SK-N-SH (cell line): ENCODE measurements around the gene EP400. TPM values are rescaled to one million over a fixed set of nuclear protein-coding genes. Genes with fewer than 3 reads are reported as not detected.

Experiments
- CTCF ChIA-PET: fragments of 300-600, 350-600 bp; formaldehyde crosslinking; extraction: SDS; loops from one replicate; lab custom pipeline; 2021; lab: Yijun Ruan, JAX
- POLR2A ChIA-PET: fragments of 350-600 bp; sonication (Branson Sonifier 250); formaldehyde crosslinking; extraction: SDS; loops from one replicate; lab custom pipeline; 2020; ENCODE audit warnings: antibody characterized with exemption, inconsistent platforms; lab: Yijun Ruan, JAX
- DNase-seq: peaks from one replicate; pipeline ENCODE4 v3.0.0; 2012
- H2AFZ ChIP-seq: fragments of 200-600 bp; sonication (generic); 2 replicates; pipeline ENCODE4 v1.8.1; 2016; ENCODE audit warnings: antibody characterized with exemption, mild to moderate bottlenecking, low read depth
- H3F3A ChIP-seq: fragments of 200-600 bp; sonication (generic); replicated peaks from 2 replicates; pipeline ENCODE3; 2016; ENCODE audit warnings: antibody characterized with exemption, mild to moderate bottlenecking; ENCODE audit not compliant: insufficient read depth
- H3K27ac ChIP-seq, 2 experiments: fragments of 200-500 bp in 1 of 2; fragments of 200-600 bp in 1 of 2; sonication (Bioruptor generic) in 1 of 2; sonication (generic), shearing (Covaris generic) in 1 of 2; 2 replicates each; pipeline versions ENCODE4 v1.5.1 to v1.6.1; 2014 to 2016; ENCODE audit warnings: low read depth in 2 of 2, inconsistent platforms in 1 of 2, low read length in 1 of 2, mild to moderate bottlenecking in 1 of 2, mixed read lengths in 1 of 2
- H3K27me3 ChIP-seq: fragments of 200-600 bp; sonication (generic), shearing (Covaris generic); 2 replicates; pipeline ENCODE4 v1.6.1; 2016; ENCODE audit warnings: mixed run types; ENCODE audit not compliant: insufficient read depth
- H3K36me3 ChIP-seq, 2 experiments: fragments of 200-500 bp in 1 of 2; fragments of 200-600 bp in 1 of 2; sonication (Bioruptor generic) in 1 of 2; sonication (generic) in 1 of 2; replicated peaks in 1 of 2; 2 replicates each; pipeline versions ENCODE3 to v1.5.1; 2014 to 2016; ENCODE audit warnings: low read length in 1 of 2, mild to moderate bottlenecking in 1 of 2; ENCODE audit not compliant: insufficient read depth in 2 of 2, control insufficient read depth in 1 of 2
- H3K4me1 ChIP-seq, 2 experiments: fragments of 200-500 bp in 1 of 2; fragments of 200-600 bp in 1 of 2; sonication (Bioruptor generic) in 1 of 2; sonication (generic), shearing (Covaris generic) in 1 of 2; 2 replicates each; pipeline versions ENCODE4 v1.5.1 to v1.6.1; 2014 to 2016; ENCODE audit warnings: low read depth in 1 of 2, low read length in 1 of 2, mixed run types in 1 of 2; ENCODE audit not compliant: insufficient read depth in 2 of 2, control insufficient read depth in 1 of 2
- H3K4me2 ChIP-seq: fragments of 200-600 bp; sonication (generic), shearing (Covaris generic); 2 replicates; pipeline ENCODE4 v1.6.1; 2017; ENCODE audit warnings: mixed run types
- H3K4me3 ChIP-seq, 2 experiments: fragments of 200-500 bp in 1 of 2; fragments of 200-600 bp in 1 of 2; sonication (Bioruptor generic) in 1 of 2; sonication (generic), shearing (Covaris generic) in 1 of 2; 2 replicates each; pipeline versions ENCODE4 v1.5.1 to v1.8.1; 2014 to 2016; ENCODE audit warnings: low read depth in 2 of 2, inconsistent platforms in 1 of 2, low read length in 1 of 2, mild to moderate bottlenecking in 1 of 2, mixed read lengths in 1 of 2, moderate library complexity in 1 of 2
- H3K79me2 ChIP-seq: fragments of 200-600 bp; sonication (generic); 2 replicates; pipeline ENCODE4 v1.8.1; 2017; ENCODE audit warnings: mild to moderate bottlenecking; ENCODE audit not compliant: insufficient read depth
- H3K9ac ChIP-seq: fragments of 200-600 bp; sonication (generic); 2 replicates; pipeline ENCODE4 v1.6.1; 2017; ENCODE audit warnings: mixed run types
- H3K9me2 ChIP-seq: fragments of 200-600 bp; sonication (generic); 2 replicates; pipeline ENCODE4 v1.6.1; 2017; ENCODE audit warnings: mixed run types
- H3K9me3 ChIP-seq: fragments of 200-600 bp; sonication (generic); 2 replicates; pipeline ENCODE4 v1.6.1; 2017; ENCODE audit warnings: mixed run types, mild to moderate bottlenecking, moderate library complexity
- H4K20me1 ChIP-seq: fragments of 200-600 bp; sonication (generic); 2 replicates; pipeline ENCODE4 v1.6.1; 2017; ENCODE audit warnings: mild to moderate bottlenecking, mixed run types; ENCODE audit not compliant: insufficient read depth
- ELF1 ChIP-seq: IDR thresholded peaks from 2 replicates; pipeline ENCODE4 v1.4.0; 2012
- FOSL2 ChIP-seq: IDR thresholded peaks from 2 replicates; pipeline ENCODE4 v1.4.0; 2012; ENCODE audit warnings: low read depth, mild to moderate bottlenecking, moderate library complexity, borderline replicate concordance
- FOXM1 ChIP-seq: IDR thresholded peaks from 2 replicates; pipeline ENCODE4 v1.4.0; 2012; ENCODE audit warnings: low read depth, mild to moderate bottlenecking
- MEF2A ChIP-seq: IDR thresholded peaks from 2 replicates; pipeline ENCODE4 v1.4.0; 2012; ENCODE audit warnings: low read depth, borderline replicate concordance
- NRF1 ChIP-seq: IDR thresholded peaks from 2 replicates; pipeline ENCODE4 v1.6.1; 2012; ENCODE audit warnings: low read depth, mild to moderate bottlenecking, low read length
- RCOR1 ChIP-seq: fragments of 150-350 bp; IDR thresholded peaks from 2 replicates; pipeline ENCODE4 v1.6.1; 2017; ENCODE audit warnings: antibody characterized with exemption, low read length
- RFX5 ChIP-seq: IDR thresholded peaks from 2 replicates; pipeline ENCODE4 v1.6.1; 2012; ENCODE audit warnings: mild to moderate bottlenecking, improper control_type of control experiment, low read length
- TAF1 ChIP-seq: IDR thresholded peaks from 2 replicates; pipeline ENCODE4 v1.6.1; 2012; ENCODE audit warnings: low read depth, mild to moderate bottlenecking, low read length, moderate library complexity, borderline replicate concordance
- TCF12 ChIP-seq: IDR thresholded peaks from 2 replicates; pipeline ENCODE4 v1.4.0; 2012
- TEAD4 ChIP-seq: IDR thresholded peaks from 2 replicates; pipeline ENCODE4 v1.4.0; 2012; ENCODE audit warnings: mild to moderate bottlenecking, borderline replicate concordance; ENCODE audit not compliant: insufficient read depth
- YY1 ChIP-seq: IDR thresholded peaks from 2 replicates; pipeline ENCODE4 v1.4.0; 2012; ENCODE audit warnings: low read depth, mild to moderate bottlenecking
- WGBS: methylation state at CpG from one replicate; pipeline ENCODE4 v1.1.6; 2017; ENCODE audit warnings: low lambda C conversion rate; 5-methylcytosine and 5-hydroxymethylcytosine counted together
- polyA plus RNA-seq, 3 experiments: library from polyadenylated mRNA; depleted of rRNA; stranded (reverse); fragments of >200 nt; gene quantifications; 2 replicates each; pipeline ENCODE4 v1.2.3, GENCODE V29; 2012
- TF ChIP-seq, protein P1 (sequence below): IDR thresholded peaks from 2 replicates; pipeline ENCODE4; 2012
- TF ChIP-seq, protein P2 (sequence below): IDR thresholded peaks from 2 replicates; pipeline ENCODE4 v1.4.0; 2012; ENCODE audit warnings: low read depth
- TF ChIP-seq, protein P3 (sequence below): fragments of 150-350 bp; IDR thresholded peaks from 2 replicates; pipeline ENCODE4 v1.6.1; 2017; ENCODE audit warnings: antibody characterized with exemption, low read length, low read depth, borderline replicate concordance
- TF ChIP-seq, protein P4 (sequence below): IDR thresholded peaks from 2 replicates; pipeline ENCODE4 v1.6.1; 2012; ENCODE audit warnings: mild to moderate bottlenecking, low read depth, low read length, moderate library complexity
- TF ChIP-seq, protein P5 (sequence below): IDR thresholded peaks from 2 replicates; pipeline ENCODE4 v1.4.0; 2012; ENCODE audit warnings: low read depth, borderline replicate concordance

EP400 gene
- polyA plus RNA-seq, 1 of the 3 experiments (the other 2 are of a cell fraction) = 7.0 TPM

DNA sequence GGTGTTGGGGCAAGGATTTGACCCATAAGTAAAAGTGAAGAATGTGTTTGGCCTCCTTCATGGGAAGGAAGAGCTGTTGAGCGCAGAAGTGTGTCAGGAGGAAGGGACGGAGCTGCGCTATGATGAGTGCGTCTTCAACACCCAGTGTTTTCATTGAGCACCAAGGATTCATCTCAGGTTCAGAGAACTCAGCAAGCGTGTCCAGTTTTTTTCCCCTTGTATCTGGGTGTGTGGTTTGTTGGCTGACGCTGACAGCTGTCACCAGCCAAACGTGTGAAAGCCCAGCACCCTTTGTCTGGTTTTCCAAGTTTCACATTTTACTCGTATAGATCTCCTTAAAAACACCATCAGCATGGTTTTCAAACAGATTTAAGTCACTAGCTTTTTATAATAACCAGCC is 12.3 kb downstream of the EP400 start:
- DNase-seq = no peak
- Histone ChIP-seq H3K36me3 (peaks cover 15 to 18% of the 10 kb centered on the region in 2 experiments), H3K9me2 (no peaks in the 10 kb centered on the region), H3F3A (peaks cover 10% of the 10 kb centered on the region), H3K27me3 (no peaks in the 10 kb centered on the region), H4K20me1 (peaks cover 84% of the 10 kb centered on the region), H3K27ac (no peak overlapping the region), H3K79me2 (peaks cover 89% of the 10 kb centered on the region), H3K4me3 (no peak overlapping the region), H3K9ac (no peak overlapping the region), H2AFZ (no peak overlapping the region), H3K4me1 (peaks cover 8 to 17% of the 10 kb centered on the region in 2 experiments; a peak in 2 of 4 replicates), H3K9me3 (no peaks in the 10 kb centered on the region), H3K4me2 (no peak overlapping the region)
- TF ChIP-seq TCF12 (no peak), RCOR1 (no peak), MEF2A (no peak), FOXM1 (no peak), NRF1 (no peak), TAF1 (no peak), RFX5 (no peak), FOSL2 (no peak), ELF1 (no peak), YY1 (no peak), TEAD4 (no peak)
- TF ChIP-seq, protein P1, sequence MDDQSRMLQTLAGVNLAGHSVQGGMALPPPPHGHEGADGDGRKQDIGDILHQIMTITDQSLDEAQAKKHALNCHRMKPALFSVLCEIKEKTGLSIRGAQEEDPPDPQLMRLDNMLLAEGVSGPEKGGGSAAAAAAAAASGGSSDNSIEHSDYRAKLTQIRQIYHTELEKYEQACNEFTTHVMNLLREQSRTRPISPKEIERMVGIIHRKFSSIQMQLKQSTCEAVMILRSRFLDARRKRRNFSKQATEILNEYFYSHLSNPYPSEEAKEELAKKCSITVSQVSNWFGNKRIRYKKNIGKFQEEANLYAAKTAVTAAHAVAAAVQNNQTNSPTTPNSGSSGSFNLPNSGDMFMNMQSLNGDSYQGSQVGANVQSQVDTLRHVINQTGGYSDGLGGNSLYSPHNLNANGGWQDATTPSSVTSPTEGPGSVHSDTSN = no peak
- TF ChIP-seq, protein P2, sequence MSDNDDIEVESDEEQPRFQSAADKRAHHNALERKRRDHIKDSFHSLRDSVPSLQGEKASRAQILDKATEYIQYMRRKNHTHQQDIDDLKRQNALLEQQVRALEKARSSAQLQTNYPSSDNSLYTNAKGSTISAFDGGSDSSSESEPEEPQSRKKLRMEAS = no peak
- TF ChIP-seq, protein P3, sequence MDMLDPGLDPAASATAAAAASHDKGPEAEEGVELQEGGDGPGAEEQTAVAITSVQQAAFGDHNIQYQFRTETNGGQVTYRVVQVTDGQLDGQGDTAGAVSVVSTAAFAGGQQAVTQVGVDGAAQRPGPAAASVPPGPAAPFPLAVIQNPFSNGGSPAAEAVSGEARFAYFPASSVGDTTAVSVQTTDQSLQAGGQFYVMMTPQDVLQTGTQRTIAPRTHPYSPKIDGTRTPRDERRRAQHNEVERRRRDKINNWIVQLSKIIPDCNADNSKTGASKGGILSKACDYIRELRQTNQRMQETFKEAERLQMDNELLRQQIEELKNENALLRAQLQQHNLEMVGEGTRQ = no peak
- TF ChIP-seq, protein P4, sequence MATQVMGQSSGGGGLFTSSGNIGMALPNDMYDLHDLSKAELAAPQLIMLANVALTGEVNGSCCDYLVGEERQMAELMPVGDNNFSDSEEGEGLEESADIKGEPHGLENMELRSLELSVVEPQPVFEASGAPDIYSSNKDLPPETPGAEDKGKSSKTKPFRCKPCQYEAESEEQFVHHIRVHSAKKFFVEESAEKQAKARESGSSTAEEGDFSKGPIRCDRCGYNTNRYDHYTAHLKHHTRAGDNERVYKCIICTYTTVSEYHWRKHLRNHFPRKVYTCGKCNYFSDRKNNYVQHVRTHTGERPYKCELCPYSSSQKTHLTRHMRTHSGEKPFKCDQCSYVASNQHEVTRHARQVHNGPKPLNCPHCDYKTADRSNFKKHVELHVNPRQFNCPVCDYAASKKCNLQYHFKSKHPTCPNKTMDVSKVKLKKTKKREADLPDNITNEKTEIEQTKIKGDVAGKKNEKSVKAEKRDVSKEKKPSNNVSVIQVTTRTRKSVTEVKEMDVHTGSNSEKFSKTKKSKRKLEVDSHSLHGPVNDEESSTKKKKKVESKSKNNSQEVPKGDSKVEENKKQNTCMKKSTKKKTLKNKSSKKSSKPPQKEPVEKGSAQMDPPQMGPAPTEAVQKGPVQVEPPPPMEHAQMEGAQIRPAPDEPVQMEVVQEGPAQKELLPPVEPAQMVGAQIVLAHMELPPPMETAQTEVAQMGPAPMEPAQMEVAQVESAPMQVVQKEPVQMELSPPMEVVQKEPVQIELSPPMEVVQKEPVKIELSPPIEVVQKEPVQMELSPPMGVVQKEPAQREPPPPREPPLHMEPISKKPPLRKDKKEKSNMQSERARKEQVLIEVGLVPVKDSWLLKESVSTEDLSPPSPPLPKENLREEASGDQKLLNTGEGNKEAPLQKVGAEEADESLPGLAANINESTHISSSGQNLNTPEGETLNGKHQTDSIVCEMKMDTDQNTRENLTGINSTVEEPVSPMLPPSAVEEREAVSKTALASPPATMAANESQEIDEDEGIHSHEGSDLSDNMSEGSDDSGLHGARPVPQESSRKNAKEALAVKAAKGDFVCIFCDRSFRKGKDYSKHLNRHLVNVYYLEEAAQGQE = no peak
- TF ChIP-seq, protein P5, sequence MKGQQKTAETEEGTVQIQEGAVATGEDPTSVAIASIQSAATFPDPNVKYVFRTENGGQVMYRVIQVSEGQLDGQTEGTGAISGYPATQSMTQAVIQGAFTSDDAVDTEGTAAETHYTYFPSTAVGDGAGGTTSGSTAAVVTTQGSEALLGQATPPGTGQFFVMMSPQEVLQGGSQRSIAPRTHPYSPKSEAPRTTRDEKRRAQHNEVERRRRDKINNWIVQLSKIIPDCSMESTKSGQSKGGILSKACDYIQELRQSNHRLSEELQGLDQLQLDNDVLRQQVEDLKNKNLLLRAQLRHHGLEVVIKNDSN = no peak
- POLR2A ChIA-PET = no interaction called here
- WGBS = 95% methylated on average over 8 of the region's 8 CpGs
- CTCF ChIA-PET = interaction anchor here (1.6 kb wide), 1 partner anchor 12 kb away, joined by 4 read pairs; the partner anchor contains the start of gene EP400
